Measurements from ENCODE around the gene CIITA.

Gene CIITA

DNA sequence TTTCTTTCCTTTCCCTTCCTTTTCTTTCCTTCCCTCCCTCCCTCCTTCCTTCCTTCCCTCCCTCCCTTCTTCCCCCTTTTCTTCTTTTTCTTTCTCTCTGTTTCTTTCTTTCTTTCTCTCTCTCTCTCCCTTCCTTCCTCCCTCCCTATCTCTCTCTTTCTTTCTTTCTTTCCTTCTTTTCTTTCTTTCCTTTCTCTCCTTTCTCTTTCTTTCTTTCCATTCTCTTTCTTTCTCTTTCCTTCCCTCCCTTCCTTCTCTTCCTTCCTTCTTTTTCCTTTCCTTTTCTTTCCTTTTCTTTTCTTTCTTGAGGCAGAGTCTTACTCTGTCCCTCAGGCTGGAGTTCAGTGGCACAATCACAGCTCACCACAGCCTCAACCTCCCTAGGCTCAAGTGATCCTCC lies 34.3 kb downstream of the CIITA start:
- TF ChIP-seq, protein P1, sequence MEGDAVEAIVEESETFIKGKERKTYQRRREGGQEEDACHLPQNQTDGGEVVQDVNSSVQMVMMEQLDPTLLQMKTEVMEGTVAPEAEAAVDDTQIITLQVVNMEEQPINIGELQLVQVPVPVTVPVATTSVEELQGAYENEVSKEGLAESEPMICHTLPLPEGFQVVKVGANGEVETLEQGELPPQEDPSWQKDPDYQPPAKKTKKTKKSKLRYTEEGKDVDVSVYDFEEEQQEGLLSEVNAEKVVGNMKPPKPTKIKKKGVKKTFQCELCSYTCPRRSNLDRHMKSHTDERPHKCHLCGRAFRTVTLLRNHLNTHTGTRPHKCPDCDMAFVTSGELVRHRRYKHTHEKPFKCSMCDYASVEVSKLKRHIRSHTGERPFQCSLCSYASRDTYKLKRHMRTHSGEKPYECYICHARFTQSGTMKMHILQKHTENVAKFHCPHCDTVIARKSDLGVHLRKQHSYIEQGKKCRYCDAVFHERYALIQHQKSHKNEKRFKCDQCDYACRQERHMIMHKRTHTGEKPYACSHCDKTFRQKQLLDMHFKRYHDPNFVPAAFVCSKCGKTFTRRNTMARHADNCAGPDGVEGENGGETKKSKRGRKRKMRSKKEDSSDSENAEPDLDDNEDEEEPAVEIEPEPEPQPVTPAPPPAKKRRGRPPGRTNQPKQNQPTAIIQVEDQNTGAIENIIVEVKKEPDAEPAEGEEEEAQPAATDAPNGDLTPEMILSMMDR (IDR thresholded peaks at IDR 0.05; ENCODE audit: insufficient read depth, low read length, missing control alignments): no peak
- DNase-seq (ENCODE audit: low read depth, low spot score): no peak
- ChIA-PET CTCF (interaction anchor here (1.6 to 2.7 kb wide), 2 partner anchors 7 to 396 kb away, joined by 4 to 20 read pairs; no protein-coding TSS in a partner anchor), POLR2A (no interaction called here)
- H3K4me3 ChIP-seq (ENCODE audit: low read depth, low read length): no peak overlapping the region

DNA sequence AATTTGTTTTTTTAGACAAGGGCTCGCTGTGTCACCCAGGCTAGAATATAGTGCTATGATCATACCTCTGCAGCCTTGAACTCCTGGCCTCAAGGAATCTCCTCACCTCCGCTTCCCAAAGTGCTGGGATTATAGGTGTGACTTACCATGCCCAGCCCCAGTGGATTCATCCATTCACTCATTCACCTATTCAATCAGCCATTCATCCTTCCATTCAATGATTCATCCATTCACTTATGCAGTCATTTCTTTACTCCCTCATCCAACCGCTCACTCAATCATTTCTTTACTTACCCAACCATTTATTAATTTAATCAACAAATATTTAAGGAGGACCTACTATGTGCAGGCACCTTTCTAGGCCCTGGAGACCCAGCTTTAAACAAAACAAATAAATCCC lies 39.5 kb downstream of the CIITA start:
- no peak overlapping the region for H3K4me3 ChIP-seq (ENCODE audit: low read depth, low read length)
- ChIA-PET POLR2A (no interaction called here), CTCF (interaction anchor here (1.1 to 7.2 kb wide), 4 partner anchors 15 to 395 kb away, joined by 3 to 108 read pairs (median 13); no protein-coding TSS in a partner anchor)
- TF ChIP-seq, protein P1 (IDR thresholded peaks at IDR 0.05; ENCODE audit: insufficient read depth, low read length, missing control alignments): no peak
- DNase-seq (ENCODE audit: low read depth, low spot score): no peak

DNA sequence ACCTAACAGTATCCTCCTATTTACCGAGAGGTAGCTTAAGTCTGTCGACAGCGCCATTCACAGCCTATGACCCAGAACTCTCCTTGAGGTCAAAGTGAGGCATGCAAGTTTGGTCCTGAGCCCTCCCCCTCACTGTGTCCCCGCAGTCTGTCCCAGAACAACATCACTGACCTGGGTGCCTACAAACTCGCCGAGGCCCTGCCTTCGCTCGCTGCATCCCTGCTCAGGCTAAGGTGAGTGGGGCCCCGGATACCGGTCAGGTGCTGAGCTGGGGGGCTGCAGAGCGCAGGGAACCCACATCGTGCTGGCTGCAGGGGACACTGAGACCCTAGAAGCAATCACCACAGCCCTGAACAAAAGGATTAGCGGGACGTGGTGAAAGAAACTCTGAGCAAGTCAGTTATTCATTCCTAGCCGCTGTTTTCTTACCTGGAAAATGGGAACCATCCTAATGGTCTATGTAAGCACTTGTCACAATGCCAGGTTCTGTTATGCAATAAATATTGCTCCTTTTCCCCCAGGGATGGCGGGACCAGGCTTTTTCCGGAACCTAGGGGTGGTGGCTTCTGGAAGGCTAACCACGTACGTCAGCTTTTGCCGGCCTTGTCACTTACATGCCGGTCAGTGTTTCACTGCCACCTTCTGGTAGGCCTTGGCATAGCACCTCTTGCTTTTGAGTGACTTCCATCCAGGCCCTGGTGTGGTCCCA lies 41.4 kb downstream of the CIITA start:
- POLR2A ChIA-PET: interaction anchor here (0.7 kb wide), 1 partner anchor 10 kb away, joined by 3 read pairs; no protein-coding TSS in a partner anchor
- no peak overlapping the region for H3K4me3 ChIP-seq (ENCODE audit: low read depth, low read length)
- TF ChIP-seq, protein P1 (IDR thresholded peaks at IDR 0.05; ENCODE audit: insufficient read depth, low read length, missing control alignments): peak; percentile 95
- CTCF ChIA-PET: interaction anchor here (0.7 to 7.2 kb wide), 35 partner anchors 9 to 404 kb away, joined by 3 to 108 read pairs (median 5); partner anchors contain the start of genes CIITA, CLEC16A, DEXI and NUBP1
- peak; percentile 59 for DNase-seq (ENCODE audit: low read depth, low spot score)

DNA sequence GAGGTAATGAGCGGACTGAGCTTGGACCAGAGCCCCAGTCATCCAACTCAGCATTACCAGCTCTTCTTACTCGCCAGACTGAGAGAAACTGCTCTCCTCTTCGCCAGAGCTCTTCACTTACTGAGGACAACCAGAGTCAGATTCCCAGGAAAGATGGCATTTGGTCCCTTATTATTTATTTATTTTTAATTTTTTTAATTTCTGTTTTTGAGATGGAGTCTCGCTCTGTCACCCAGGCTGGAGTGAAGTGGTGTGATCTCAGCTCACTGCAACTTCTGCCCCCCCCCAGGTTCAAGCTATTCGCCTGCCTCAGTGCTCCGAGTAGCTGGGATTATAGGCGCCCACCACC lies 42.0 kb downstream of the CIITA start:
- ChIA-PET CTCF (interaction anchor here (0.7 to 7.2 kb wide), 34 partner anchors 9 to 405 kb away, joined by 3 to 108 read pairs (median 5); partner anchors contain the start of genes CIITA, CLEC16A, DEXI and NUBP1), POLR2A (no interaction called here)
- no peak for DNase-seq (ENCODE audit: low read depth, low spot score)
- TF ChIP-seq, protein P1 (IDR thresholded peaks at IDR 0.05; ENCODE audit: insufficient read depth, low read length, missing control alignments): no peak
- no peak overlapping the region for H3K4me3 ChIP-seq (ENCODE audit: low read depth, low read length)

DNA sequence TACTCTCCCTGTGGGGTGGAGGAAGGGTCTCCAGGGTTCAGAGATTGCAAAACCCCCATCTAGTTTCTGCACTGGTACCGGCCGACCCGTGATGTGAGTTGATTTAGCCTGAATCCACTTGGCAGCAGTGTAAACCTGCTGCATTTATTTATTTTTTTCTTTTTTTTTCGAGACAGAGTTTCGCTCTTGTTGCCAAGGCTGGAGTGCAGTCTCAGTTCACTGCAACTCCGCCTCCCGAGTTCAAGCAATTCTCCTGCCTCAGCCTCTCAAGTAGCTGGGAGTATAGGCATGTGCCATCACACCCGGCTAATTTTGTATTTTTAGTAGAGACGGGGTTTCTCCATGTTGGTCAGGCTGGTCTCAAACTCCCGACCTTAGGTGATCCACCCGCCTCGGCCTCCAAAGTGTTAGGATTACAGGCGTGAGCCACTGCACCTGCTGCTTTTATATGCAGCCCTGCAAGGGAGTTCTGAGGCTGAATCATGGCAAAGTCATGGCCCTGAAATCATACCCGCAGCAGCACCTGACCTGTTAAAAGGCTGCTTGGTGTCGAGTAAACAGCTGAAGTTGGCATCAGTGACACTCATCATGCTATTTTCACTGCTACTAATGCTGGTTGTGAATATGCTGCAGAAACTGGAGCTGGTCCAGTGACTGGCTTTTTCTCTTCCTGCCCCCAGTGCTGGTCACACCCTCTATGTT lies 43.9 kb downstream of the CIITA start:
- no peak overlapping the region for H3K4me3 ChIP-seq (ENCODE audit: low read depth, low read length)
- ChIA-PET POLR2A (no interaction called here), CTCF (interaction anchor here (0.7 to 7.2 kb wide), 4 partner anchors 13 to 406 kb away, joined by 3 to 108 read pairs (median 6); partner anchors contain the start of gene NUBP1)
- DNase-seq (ENCODE audit: low read depth, low spot score): no peak
- TF ChIP-seq, protein P1 (IDR thresholded peaks at IDR 0.05; ENCODE audit: insufficient read depth, low read length, missing control alignments): no peak
